SK-N-SH treated with all-trans-retinoic acid at 6 μM for 48 hours (cell line): Measurements from ENCODE around the gene UTS2B.

Experiments used
- ATAC-seq: fragments of 200-7000 bp; cut with Tn5 transposase; 3 replicates; pipeline ENCODE4 v1.9.1; 2020; ENCODE audit warnings: mild to moderate bottlenecking, moderate library complexity
- ARNTL ChIP-seq: fragments of 450-650 bp; formaldehyde crosslinking; IDR thresholded peaks from 2 replicates; pipeline ENCODE4 v1.5.0; 2020; ENCODE audit warnings: low read depth, mild to moderate bottlenecking, moderate library complexity, borderline replicate concordance
- BACH2 ChIP-seq: fragments of 250-450 bp; sonication (Bioruptor Pico); IDR thresholded peaks from 2 replicates; pipeline ENCODE4 v1.9.0; 2021; ENCODE audit warnings: mild to moderate bottlenecking, borderline replicate concordance
- CSDC2 ChIP-seq: fragments of 250-450 bp; sonication (Bioruptor Pico); IDR thresholded peaks from 2 replicates; pipeline ENCODE4 v1.5.0; 2020; ENCODE audit warnings: mild to moderate bottlenecking, moderate library complexity
- ESRRG ChIP-seq: fragments of 250-450 bp; sonication (Bioruptor Pico); IDR thresholded peaks from 2 replicates; pipeline ENCODE4 v1.6.1; 2021; ENCODE audit warnings: mild to moderate bottlenecking
- GLIS3 ChIP-seq: fragments of 250-450 bp; sonication (Bioruptor Pico); IDR thresholded peaks from 2 replicates; pipeline ENCODE4 v1.5.0; 2020; ENCODE audit warnings: mild to moderate bottlenecking, moderate library complexity
- ISL1 ChIP-seq: fragments of 250-450 bp; sonication (Bioruptor Pico); IDR thresholded peaks from 2 replicates; pipeline ENCODE4 v2.1.2; 2022; ENCODE audit warnings: mild to moderate bottlenecking, moderate library complexity
- OSR1 ChIP-seq: fragments of 250-450 bp; sonication (Bioruptor Pico); IDR thresholded peaks from 2 replicates; pipeline ENCODE4 v1.8.0; 2022; ENCODE audit warnings: moderate library complexity, mild to moderate bottlenecking, inconsistent platforms
- RARB ChIP-seq: fragments of 250-450 bp; sonication (Bioruptor Pico); IDR thresholded peaks from 2 replicates; pipeline ENCODE4 v1.8.0; 2021; ENCODE audit warnings: mild to moderate bottlenecking, moderate library complexity
- SNAI2 ChIP-seq: fragments of 250-450 bp; sonication (Bioruptor Pico); IDR thresholded peaks from 2 replicates; pipeline ENCODE4 v1.5.0; 2020; ENCODE audit warnings: mild to moderate bottlenecking, moderate library complexity
- TCF4 ChIP-seq: fragments of 250-450 bp; sonication (Bioruptor Pico); IDR thresholded peaks from 2 replicates; pipeline ENCODE4 v1.8.0; 2021; ENCODE audit warnings: mild to moderate bottlenecking, moderate library complexity, borderline replicate concordance
- ZC3H10 ChIP-seq: fragments of 250-450 bp; sonication (Bioruptor Pico); IDR thresholded peaks from 2 replicates; pipeline ENCODE4 v1.5.1; 2021; ENCODE audit warnings: mild to moderate bottlenecking, moderate library complexity
- ZFP3 ChIP-seq: fragments of 250-450 bp; sonication (Bioruptor Pico); IDR thresholded peaks from 2 replicates; pipeline ENCODE4 v1.5.0; 2020; ENCODE audit warnings: mild to moderate bottlenecking, moderate library complexity
- ZFP30 ChIP-seq: fragments of 450-650 bp; formaldehyde crosslinking; IDR thresholded peaks from 2 replicates; pipeline ENCODE4 v1.5.0; 2022; ENCODE audit warnings: mild to moderate bottlenecking, moderate library complexity
- ZNF565 ChIP-seq: fragments of 450-650 bp; formaldehyde crosslinking; conservative IDR thresholded peaks from 2 replicates; pipeline ENCODE4 v1.5.0; 2020; ENCODE audit warnings: low read depth, mild to moderate bottlenecking, moderate library complexity
- ZNF70 ChIP-seq: fragments of 450-650 bp; formaldehyde crosslinking; IDR thresholded peaks from 2 replicates; pipeline ENCODE4 v1.5.0; 2020; ENCODE audit warnings: mild to moderate bottlenecking, moderate library complexity
- ZNF8 ChIP-seq: fragments of 450-650 bp; formaldehyde crosslinking; IDR thresholded peaks from 2 replicates; pipeline ENCODE4 v1.5.0; 2020; ENCODE audit warnings: mild to moderate bottlenecking, moderate library complexity
- TF ChIP-seq, protein P1 (sequence below): fragments of 250-450 bp; sonication (Bioruptor Pico); IDR thresholded peaks from 2 replicates; pipeline ENCODE4 v1.5.1; 2020; ENCODE audit warnings: low read depth, mild to moderate bottlenecking, moderate library complexity
- TF ChIP-seq, protein P2 (sequence below): fragments of 250-450 bp; sonication (Bioruptor Pico); IDR thresholded peaks from 2 replicates; pipeline ENCODE4 v1.5.0; 2020; ENCODE audit warnings: mild to moderate bottlenecking, moderate library complexity
- TF ChIP-seq, protein P3 (sequence below): fragments of 250-450 bp; sonication (Bioruptor Pico); IDR thresholded peaks from 2 replicates; pipeline ENCODE4 v1.8.0; 2021; ENCODE audit warnings: low read depth, mild to moderate bottlenecking, moderate library complexity, borderline replicate concordance
- TF ChIP-seq, protein P4 (sequence below): fragments of 250-450 bp; sonication (Bioruptor Pico); IDR thresholded peaks from 2 replicates; pipeline ENCODE4 v1.5.1; 2021; ENCODE audit warnings: mild to moderate bottlenecking, moderate library complexity
- TF ChIP-seq, protein P5 (sequence below): fragments of 250-450 bp; sonication (Bioruptor Pico); IDR thresholded peaks from 2 replicates; pipeline ENCODE4 v1.8.0; 2020; ENCODE audit warnings: mild to moderate bottlenecking, moderate library complexity, borderline replicate concordance

Gene UTS2B

DNA sequence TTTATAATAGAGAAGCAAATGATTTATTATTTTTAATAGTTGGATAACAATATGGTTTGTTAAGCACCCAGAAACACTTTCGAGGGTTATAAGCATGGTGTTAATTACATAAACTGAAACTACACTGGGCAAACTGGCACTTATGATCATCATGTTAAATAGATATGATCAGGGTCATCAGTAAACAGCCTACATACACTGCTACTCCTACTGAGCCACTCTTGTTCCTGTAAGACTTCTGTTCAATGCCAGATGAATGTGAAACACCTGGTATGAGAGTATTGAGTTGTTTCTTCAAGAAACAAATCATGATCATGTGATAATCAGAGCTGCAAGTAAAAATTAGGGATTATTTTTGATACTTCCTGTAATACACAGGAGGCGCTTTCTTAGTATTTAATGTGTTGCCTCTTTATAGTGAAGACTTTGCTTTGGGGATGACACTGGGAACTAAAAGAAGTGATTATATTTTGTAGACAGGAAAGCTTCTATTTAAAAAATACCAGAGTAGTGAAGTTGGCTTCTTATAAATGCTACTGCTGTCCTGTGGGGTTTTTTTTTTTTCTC, 32.3 kb upstream of the UTS2B start:
- TF ChIP-seq ZFP30 (no peak), SNAI2 (no peak), CSDC2 (CRISPR knock-in tag) (no peak), TCF4 (CRISPR knock-in tag) (no peak), OSR1 (CRISPR knock-in tag) (no peak), GLIS3 (no peak), RARB (CRISPR knock-in tag) (no peak), ZNF8 (no peak)
- TF ChIP-seq, protein P1, sequence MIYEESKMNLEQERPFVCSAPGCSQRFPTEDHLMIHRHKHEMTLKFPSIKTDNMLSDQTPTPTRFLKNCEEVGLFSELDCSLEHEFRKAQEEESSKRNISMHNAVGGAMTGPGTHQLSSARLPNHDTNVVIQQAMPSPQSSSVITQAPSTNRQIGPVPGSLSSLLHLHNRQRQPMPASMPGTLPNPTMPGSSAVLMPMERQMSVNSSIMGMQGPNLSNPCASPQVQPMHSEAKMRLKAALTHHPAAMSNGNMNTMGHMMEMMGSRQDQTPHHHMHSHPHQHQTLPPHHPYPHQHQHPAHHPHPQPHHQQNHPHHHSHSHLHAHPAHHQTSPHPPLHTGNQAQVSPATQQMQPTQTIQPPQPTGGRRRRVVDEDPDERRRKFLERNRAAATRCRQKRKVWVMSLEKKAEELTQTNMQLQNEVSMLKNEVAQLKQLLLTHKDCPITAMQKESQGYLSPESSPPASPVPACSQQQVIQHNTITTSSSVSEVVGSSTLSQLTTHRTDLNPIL, result no peak
- TF ChIP-seq, protein P2, sequence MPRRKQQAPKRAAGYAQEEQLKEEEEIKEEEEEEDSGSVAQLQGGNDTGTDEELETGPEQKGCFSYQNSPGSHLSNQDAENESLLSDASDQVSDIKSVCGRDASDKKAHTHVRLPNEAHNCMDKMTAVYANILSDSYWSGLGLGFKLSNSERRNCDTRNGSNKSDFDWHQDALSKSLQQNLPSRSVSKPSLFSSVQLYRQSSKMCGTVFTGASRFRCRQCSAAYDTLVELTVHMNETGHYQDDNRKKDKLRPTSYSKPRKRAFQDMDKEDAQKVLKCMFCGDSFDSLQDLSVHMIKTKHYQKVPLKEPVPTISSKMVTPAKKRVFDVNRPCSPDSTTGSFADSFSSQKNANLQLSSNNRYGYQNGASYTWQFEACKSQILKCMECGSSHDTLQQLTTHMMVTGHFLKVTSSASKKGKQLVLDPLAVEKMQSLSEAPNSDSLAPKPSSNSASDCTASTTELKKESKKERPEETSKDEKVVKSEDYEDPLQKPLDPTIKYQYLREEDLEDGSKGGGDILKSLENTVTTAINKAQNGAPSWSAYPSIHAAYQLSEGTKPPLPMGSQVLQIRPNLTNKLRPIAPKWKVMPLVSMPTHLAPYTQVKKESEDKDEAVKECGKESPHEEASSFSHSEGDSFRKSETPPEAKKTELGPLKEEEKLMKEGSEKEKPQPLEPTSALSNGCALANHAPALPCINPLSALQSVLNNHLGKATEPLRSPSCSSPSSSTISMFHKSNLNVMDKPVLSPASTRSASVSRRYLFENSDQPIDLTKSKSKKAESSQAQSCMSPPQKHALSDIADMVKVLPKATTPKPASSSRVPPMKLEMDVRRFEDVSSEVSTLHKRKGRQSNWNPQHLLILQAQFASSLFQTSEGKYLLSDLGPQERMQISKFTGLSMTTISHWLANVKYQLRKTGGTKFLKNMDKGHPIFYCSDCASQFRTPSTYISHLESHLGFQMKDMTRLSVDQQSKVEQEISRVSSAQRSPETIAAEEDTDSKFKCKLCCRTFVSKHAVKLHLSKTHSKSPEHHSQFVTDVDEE (CRISPR knock-in tag), result no peak
- TF ChIP-seq, protein P3, sequence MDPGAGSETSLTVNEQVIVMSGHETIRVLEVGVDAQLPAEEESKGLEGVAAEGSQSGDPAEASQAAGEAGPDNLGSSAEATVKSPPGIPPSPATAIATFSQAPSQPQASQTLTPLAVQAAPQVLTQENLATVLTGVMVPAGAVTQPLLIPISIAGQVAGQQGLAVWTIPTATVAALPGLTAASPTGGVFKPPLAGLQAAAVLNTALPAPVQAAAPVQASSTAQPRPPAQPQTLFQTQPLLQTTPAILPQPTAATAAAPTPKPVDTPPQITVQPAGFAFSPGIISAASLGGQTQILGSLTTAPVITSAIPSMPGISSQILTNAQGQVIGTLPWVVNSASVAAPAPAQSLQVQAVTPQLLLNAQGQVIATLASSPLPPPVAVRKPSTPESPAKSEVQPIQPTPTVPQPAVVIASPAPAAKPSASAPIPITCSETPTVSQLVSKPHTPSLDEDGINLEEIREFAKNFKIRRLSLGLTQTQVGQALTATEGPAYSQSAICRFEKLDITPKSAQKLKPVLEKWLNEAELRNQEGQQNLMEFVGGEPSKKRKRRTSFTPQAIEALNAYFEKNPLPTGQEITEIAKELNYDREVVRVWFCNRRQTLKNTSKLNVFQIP (CRISPR knock-in tag), result no peak
- TF ChIP-seq, protein P4, sequence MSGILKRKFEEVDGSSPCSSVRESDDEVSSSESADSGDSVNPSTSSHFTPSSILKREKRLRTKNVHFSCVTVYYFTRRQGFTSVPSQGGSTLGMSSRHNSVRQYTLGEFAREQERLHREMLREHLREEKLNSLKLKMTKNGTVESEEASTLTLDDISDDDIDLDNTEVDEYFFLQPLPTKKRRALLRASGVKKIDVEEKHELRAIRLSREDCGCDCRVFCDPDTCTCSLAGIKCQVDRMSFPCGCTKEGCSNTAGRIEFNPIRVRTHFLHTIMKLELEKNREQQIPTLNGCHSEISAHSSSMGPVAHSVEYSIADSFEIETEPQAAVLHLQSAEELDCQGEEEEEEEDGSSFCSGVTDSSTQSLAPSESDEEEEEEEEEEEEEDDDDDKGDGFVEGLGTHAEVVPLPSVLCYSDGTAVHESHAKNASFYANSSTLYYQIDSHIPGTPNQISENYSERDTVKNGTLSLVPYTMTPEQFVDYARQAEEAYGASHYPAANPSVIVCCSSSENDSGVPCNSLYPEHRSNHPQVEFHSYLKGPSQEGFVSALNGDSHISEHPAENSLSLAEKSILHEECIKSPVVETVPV (CRISPR knock-in tag), result no peak
- ATAC-seq, result no peak

DNA sequence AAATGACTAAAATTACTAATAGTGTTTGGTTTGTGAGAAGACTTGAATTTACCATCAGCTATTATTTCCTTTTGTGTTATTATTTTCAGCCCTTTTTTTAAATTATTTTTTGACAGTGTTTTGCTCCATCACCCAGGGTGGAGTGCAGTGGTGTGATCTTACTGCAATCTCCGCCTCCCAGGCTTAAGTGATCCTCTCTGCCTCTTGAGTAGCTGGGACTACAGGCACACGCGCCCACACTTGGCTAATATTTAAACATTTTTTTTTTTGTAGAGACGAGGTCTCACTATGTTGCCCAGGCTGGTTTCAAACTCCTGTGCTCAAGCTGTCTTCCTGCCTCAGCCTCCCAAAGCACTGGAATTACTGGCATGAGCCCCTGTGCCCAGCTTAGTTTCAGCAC, 31.7 kb upstream of the UTS2B start:
- TF ChIP-seq, protein P1, result no peak
- no peak for TF ChIP-seq ESRRG
- no peak for TF ChIP-seq OSR1 (CRISPR knock-in tag)
- TF ChIP-seq ZNF8, result no peak
- TF ChIP-seq ZNF565 (CRISPR knock-in tag), result no peak
- no peak for TF ChIP-seq ZC3H10
- no peak for ATAC-seq

DNA sequence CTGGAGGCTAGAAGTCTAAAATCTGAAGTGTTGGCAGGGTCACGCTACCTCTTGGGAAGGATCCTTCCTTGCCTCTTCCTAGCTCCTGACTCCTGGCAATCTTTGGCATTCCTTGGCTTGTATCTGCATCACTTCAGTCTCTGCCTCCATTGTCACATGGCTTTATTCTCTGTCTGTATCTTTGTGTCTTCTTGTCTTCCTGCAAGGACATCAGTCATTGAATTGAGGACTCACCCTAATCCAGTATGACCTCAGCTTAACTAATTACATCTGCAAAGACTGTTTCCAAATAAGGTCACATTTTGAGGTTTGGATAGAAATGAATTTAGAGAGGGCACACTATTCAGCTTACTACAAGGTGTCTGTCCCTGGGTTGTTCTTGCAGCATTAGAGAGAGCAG, 31.1 kb upstream of the UTS2B start:
- ATAC-seq, result no peak
- TF ChIP-seq SNAI2 (no peak), ZC3H10 (no peak), ARNTL (CRISPR knock-in tag) (no peak), GLIS3 (no peak), ZFP3 (CRISPR knock-in tag) (no peak), ZNF565 (CRISPR knock-in tag) (no peak), RARB (CRISPR knock-in tag) (no peak), OSR1 (CRISPR knock-in tag) (no peak), ZNF8 (no peak), TCF4 (CRISPR knock-in tag) (no peak), BACH2 (CRISPR knock-in tag) (no peak), ISL1 (CRISPR knock-in tag) (no peak), ZNF70 (CRISPR knock-in tag) (no peak)
- TF ChIP-seq, protein P5, sequence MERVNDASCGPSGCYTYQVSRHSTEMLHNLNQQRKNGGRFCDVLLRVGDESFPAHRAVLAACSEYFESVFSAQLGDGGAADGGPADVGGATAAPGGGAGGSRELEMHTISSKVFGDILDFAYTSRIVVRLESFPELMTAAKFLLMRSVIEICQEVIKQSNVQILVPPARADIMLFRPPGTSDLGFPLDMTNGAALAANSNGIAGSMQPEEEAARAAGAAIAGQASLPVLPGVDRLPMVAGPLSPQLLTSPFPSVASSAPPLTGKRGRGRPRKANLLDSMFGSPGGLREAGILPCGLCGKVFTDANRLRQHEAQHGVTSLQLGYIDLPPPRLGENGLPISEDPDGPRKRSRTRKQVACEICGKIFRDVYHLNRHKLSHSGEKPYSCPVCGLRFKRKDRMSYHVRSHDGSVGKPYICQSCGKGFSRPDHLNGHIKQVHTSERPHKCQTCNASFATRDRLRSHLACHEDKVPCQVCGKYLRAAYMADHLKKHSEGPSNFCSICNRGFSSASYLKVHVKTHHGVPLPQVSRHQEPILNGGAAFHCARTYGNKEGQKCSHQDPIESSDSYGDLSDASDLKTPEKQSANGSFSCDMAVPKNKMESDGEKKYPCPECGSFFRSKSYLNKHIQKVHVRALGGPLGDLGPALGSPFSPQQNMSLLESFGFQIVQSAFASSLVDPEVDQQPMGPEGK (CRISPR knock-in tag), result no peak
- TF ChIP-seq, protein P3 (CRISPR knock-in tag), result no peak
- TF ChIP-seq, protein P1, result no peak
